ENCODE results near the gene ITGAE.

DNA sequence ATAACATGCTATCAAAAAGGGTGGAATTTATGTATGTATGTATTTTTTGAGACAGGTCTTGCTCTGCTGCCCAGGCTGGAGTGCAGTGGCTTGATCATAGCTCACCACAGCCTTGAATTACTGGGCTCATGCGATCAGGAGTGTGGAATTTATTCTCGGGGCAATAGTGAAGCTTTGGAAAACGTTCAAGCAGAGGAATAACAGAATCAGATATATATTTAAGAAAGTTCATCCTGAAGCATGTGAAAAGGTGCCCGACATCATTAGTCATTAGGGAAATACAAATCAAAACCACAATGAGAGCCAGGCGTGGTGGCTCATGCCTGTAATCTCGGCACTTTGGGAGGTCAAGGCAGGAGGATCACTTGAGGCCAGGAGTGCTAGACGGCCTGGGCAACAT is 7.7 kb upstream of the ITGAE start:
- TF ChIP-seq SIN3A (IDR thresholded peaks at IDR 0.05; ENCODE audit: borderline replicate concordance, insufficient read depth, low read depth, low read length) (no peak), TCF7L2 (IDR thresholded peaks at IDR 0.05; ENCODE audit: low read depth, low read length) (no peak), POLR2AphosphoS5 (IDR thresholded peaks at IDR 0.05; ENCODE audit: low read depth, low read length) (no peak), CTCF (IDR thresholded peaks at IDR 0.05) (no peak)

Data from Panc1 (cell line).